Fibroblast of lung (primary cell): Measurements from ENCODE around the gene IGIP. TPM values are rescaled to one million over a fixed set of nuclear protein-coding genes. Genes with fewer than 3 reads are reported as not detected.

ENCODE experiments used
- DNase-seq, 2 donors: peaks; one replicate each; pipeline versions ENCODE4 v3.0.0 to v3.0.0-alpha.2; 2010; ENCODE audit warnings: low read depth in 2 of 2
- H2AFZ ChIP-seq: 2 replicates; pipeline ENCODE4 v1.5.1; 2012; ENCODE audit warnings: low read length, control low read depth, inconsistent platforms
- H3K27ac ChIP-seq: 2 replicates; pipeline ENCODE4 v1.5.1; 2011; ENCODE audit warnings: low read length, control low read depth; ENCODE audit not compliant: insufficient read depth
- H3K27me3 ChIP-seq: 2 replicates; pipeline ENCODE4 v1.5.1; 2011; ENCODE audit warnings: mild to moderate bottlenecking, low read length; ENCODE audit not compliant: control insufficient read depth, insufficient read depth
- H3K36me3 ChIP-seq: 2 replicates; pipeline ENCODE4 v1.5.1; 2011; ENCODE audit warnings: low read length; ENCODE audit not compliant: control insufficient read depth, insufficient read depth
- H3K4me1 ChIP-seq: 2 replicates; pipeline ENCODE4 v1.5.1; 2011; ENCODE audit warnings: low read length; ENCODE audit not compliant: control insufficient read depth, insufficient read depth; ENCODE audit errors: extremely low read depth
- H3K4me2 ChIP-seq: 2 replicates; pipeline ENCODE4 v1.5.1; 2011; ENCODE audit warnings: low read length, control low read depth; ENCODE audit not compliant: insufficient read depth; ENCODE audit errors: extremely low read depth
- H3K4me3 ChIP-seq, 4 experiments: fragments of 200-600 bp in 1 of 4; sonication (generic) in 1 of 4; replicated peaks in 1 of 4; 2 replicates each; pipeline ENCODE4 v1.5.1; 2011 to 2016; ENCODE audit warnings: low read length in 4 of 4, low read depth in 3 of 4, mild to moderate bottlenecking in 3 of 4, control low read depth in 2 of 4, inconsistent platforms in 1 of 4, mixed read lengths in 1 of 4; ENCODE audit not compliant: insufficient read depth in 1 of 4; ENCODE audit errors: control extremely low read depth in 1 of 4
- H3K79me2 ChIP-seq: 2 replicates; pipeline ENCODE4 v1.5.1; 2012; ENCODE audit warnings: mild to moderate bottlenecking, low read length, inconsistent platforms; ENCODE audit not compliant: control insufficient read depth, insufficient read depth
- H3K9ac ChIP-seq: 2 replicates; pipeline ENCODE4 v1.5.1; 2011; ENCODE audit warnings: mild to moderate bottlenecking, low read length, control low read depth; ENCODE audit not compliant: insufficient read depth
- H3K9me3 ChIP-seq: 2 replicates; pipeline ENCODE4 v1.5.1; 2012; ENCODE audit warnings: low read depth, low read length; ENCODE audit not compliant: control insufficient read depth, insufficient read depth
- H4K20me1 ChIP-seq: 2 replicates; pipeline ENCODE4 v1.5.1; 2011; ENCODE audit warnings: low read length; ENCODE audit not compliant: control insufficient read depth, insufficient read depth; ENCODE audit errors: extremely low read depth
- CTCF ChIP-seq, 2 donors: IDR thresholded peaks in 1 of 2; conservative IDR thresholded peaks in 1 of 2; 1 replicate in 1 of 2; 2 replicates in 1 of 2; pipeline ENCODE4 v1.5.1; 2011 to 2012; ENCODE audit warnings: low read length in 2 of 2, control low read depth in 1 of 2, inconsistent platforms in 1 of 2, low read depth in 1 of 2, mild to moderate bottlenecking in 1 of 2
- EZH2 ChIP-seq: IDR thresholded peaks from 2 replicates; pipeline ENCODE4 v1.5.1; 2012; ENCODE audit warnings: low read length, control low read depth, mild to moderate bottlenecking; ENCODE audit errors: missing control alignments
- polyA plus RNA-seq, 2 donors: library from polyadenylated mRNA; depleted of rRNA in 1 of 2; stranded (reverse) in 1 of 2; unstranded in 1 of 2; fragments of >200 nt; gene quantifications; 2 replicates each; pipeline ENCODE4 v1.2.1, GENCODE V29; 2011 to 2012; ENCODE audit warnings: missing spikeins in 1 of 2
- total RNA-seq: library from RNA; depleted of rRNA; stranded (reverse); fragments of >200 nt; gene quantifications from 2 replicates; pipeline ENCODE4 v1.2.1, GENCODE V29; 2014

Gene IGIP
- total and polyA plus RNA-seq, 2 donors (not counting 1 experiment from before 2014, with no cell fraction given), result 3.8 to 11.7 TPM

GRCh38 chr5:140172483-140172882 lies 46.7 kb downstream of the IGIP start:
- Histone ChIP-seq H3K4me2 (no peak overlapping the region), H3K4me3 (no peak overlapping the region), H4K20me1 (no peaks in the 10 kb centered on the region), H3K9ac (no peak overlapping the region), H3K79me2 (peaks cover 4% of the 10 kb centered on the region), H2AFZ (no peak overlapping the region), H3K4me1 (peaks cover 3% of the 10 kb centered on the region), H3K27ac (no peak overlapping the region), H3K27me3 (no peaks in the 10 kb centered on the region), H3K9me3 (no peaks in the 10 kb centered on the region), H3K36me3 (no peaks in the 10 kb centered on the region)
- DNase-seq, result no peak
- no peak for TF ChIP-seq EZH2
- TF ChIP-seq CTCF (conservative IDR thresholded peaks at IDR 0.05 in 1 of 2, IDR thresholded peaks at IDR 0.05 in 1 of 2; ENCODE audit: low read depth in 1 of 2, low read length in 2 of 2), result no peak

- H3K79me2 ChIP-seq, result peaks cover 4% of the 10 kb centered on the region
- H3K9ac ChIP-seq, result no peak overlapping the region
- no peaks in the 10 kb centered on the region for H3K9me3 ChIP-seq
- no peak for TF ChIP-seq CTCF (conservative IDR thresholded peaks at IDR 0.05 in 1 of 2, IDR thresholded peaks at IDR 0.05 in 1 of 2; ENCODE audit: low read depth in 1 of 2, low read length in 2 of 2)
- TF ChIP-seq EZH2, result no peak
- no peaks in the 10 kb centered on the region for H4K20me1 ChIP-seq
- no peak overlapping the region for H3K27ac ChIP-seq
- H3K36me3 ChIP-seq, result no peaks in the 10 kb centered on the region
- no peaks in the 10 kb centered on the region for H3K27me3 ChIP-seq
- DNase-seq, result no peak
- no peak overlapping the region for H2AFZ ChIP-seq
- no peak overlapping the region for H3K4me3 ChIP-seq
- H3K4me2 ChIP-seq, result no peak overlapping the region
- peaks cover 3% of the 10 kb centered on the region for H3K4me1 ChIP-seq
Observed at GRCh38 chr5:140174014-140174413, 48.3 kb downstream of the IGIP start.

- H3K36me3 ChIP-seq, result no peaks in the 10 kb centered on the region
- no peaks in the 10 kb centered on the region for H3K27me3 ChIP-seq
- TF ChIP-seq EZH2, result no peak
- TF ChIP-seq CTCF (conservative IDR thresholded peaks at IDR 0.05 in 1 of 2, IDR thresholded peaks at IDR 0.05 in 1 of 2; ENCODE audit: low read depth in 1 of 2, low read length in 2 of 2), result no peak
- H3K9ac ChIP-seq, result peak within 1 kb of the TSS; percentile 89
- H3K27ac ChIP-seq, result peak within 1 kb of the TSS; percentile 91
- peak; percentile 91 to 94 for DNase-seq
- H3K9me3 ChIP-seq, result no peaks in the 10 kb centered on the region
- peak within 1 kb of the TSS; percentile 69 to 96 (median 86) for H3K4me3 ChIP-seq
- H3K4me2 ChIP-seq, result peak within 1 kb of the TSS; percentile 89
- no peaks in the 10 kb centered on the region for H4K20me1 ChIP-seq
- peaks cover 4% of the 10 kb centered on the region for H3K79me2 ChIP-seq
- H2AFZ ChIP-seq, result peak within 1 kb of the TSS; percentile 57
- peaks cover 3% of the 10 kb centered on the region for H3K4me1 ChIP-seq
Observed at GRCh38 chr5:140174465-140175366, 49.0 kb downstream of the IGIP start, which contains the start of gene CYSTM1. Gene CYSTM1, plus strand, starts transcription at chr5:140175188. Its CDS starts 19,278 bp downstream, at chr5:140194466.
